WTC11 (cell line): ENCODE measurements around the gene TRIM47. TPM values are rescaled to one million over a fixed set of nuclear protein-coding genes. Genes with fewer than 3 reads are reported as not detected.

ENCODE experiments used
- ATAC-seq: fragments of 200-7000 bp; cut with Tn5 transposase; 2 replicates; pipeline ENCODE4 v1.10.0; 2021; ENCODE audit warnings: mild to moderate bottlenecking, moderate library complexity
- CTCF ChIA-PET: fragments of 300-600 bp; sonication (Branson Sonifier 250); formaldehyde crosslinking; loops from one replicate; lab custom pipeline; 2021; ENCODE audit warnings: antibody characterized with exemption; lab: Charles Lee
- POLR2A ChIA-PET: fragments of 350-600 bp; sonication (Branson Sonifier 250); formaldehyde crosslinking; loops from one replicate; lab custom pipeline; 2021; ENCODE audit warnings: antibody characterized with exemption; lab: Charles Lee
- DNase-seq: peaks from one replicate; pipeline ENCODE4 v3.0.0; 2021; ENCODE audit warnings: low spot score
- H3K27ac Mint-ChIP-seq: 2 replicates; pipeline ENCODE4 v1.8.0; 2021; ENCODE audit warnings: mixed read lengths
- H3K27me3 Mint-ChIP-seq: 2 replicates; pipeline ENCODE4 v1.8.0; 2021; ENCODE audit warnings: low read depth, mild to moderate bottlenecking, moderate library complexity, mixed read lengths
- H3K36me3 Mint-ChIP-seq: 2 replicates; pipeline ENCODE4 v1.8.0; 2021; ENCODE audit warnings: mixed read lengths
- H3K4me1 Mint-ChIP-seq: 2 replicates; pipeline ENCODE4 v1.8.0; 2022; ENCODE audit warnings: mixed read lengths
- H3K4me3 Mint-ChIP-seq: 2 replicates; pipeline ENCODE4 v1.8.0; 2021; ENCODE audit warnings: mild to moderate bottlenecking, moderate library complexity, mixed read lengths
- H3K9me3 Mint-ChIP-seq: 2 replicates; pipeline ENCODE4 v1.8.0; 2021; ENCODE audit warnings: mixed read lengths
- CREB1 ChIP-seq: sonication (generic); formaldehyde crosslinking; IDR thresholded peaks from 2 replicates; pipeline ENCODE4 v1.8.0; 2023; ENCODE audit warnings: mild to moderate bottlenecking, missing genetic modification reagents
- CTCF ChIP-seq: fragments of 200-600 bp; IDR thresholded peaks from 2 replicates; pipeline ENCODE4 v1.8.0; 2022; ENCODE audit warnings: antibody characterized with exemption
- ELF4 ChIP-seq: sonication (generic); formaldehyde crosslinking; IDR thresholded peaks from 2 replicates; pipeline ENCODE4 v1.8.1; 2022; ENCODE audit warnings: low read depth, mild to moderate bottlenecking, moderate library complexity, missing genetic modification reagents
- GABPB1 ChIP-seq: sonication (generic); formaldehyde crosslinking; IDR thresholded peaks from 2 replicates; pipeline ENCODE4 v1.8.1; 2023; ENCODE audit warnings: mild to moderate bottlenecking, missing genetic modification reagents
- IRF1 ChIP-seq: sonication (generic); formaldehyde crosslinking; IDR thresholded peaks from 2 replicates; pipeline ENCODE4 v1.8.0; 2023; ENCODE audit warnings: missing genetic modification reagents
- NFATC4 ChIP-seq: fragments of 250-450 bp; sonication (Bioruptor Pico); IDR thresholded peaks from 2 replicates; pipeline ENCODE4 v1.9.0; 2021; ENCODE audit warnings: mild to moderate bottlenecking
- NR1H2 ChIP-seq: sonication (generic); formaldehyde crosslinking; IDR thresholded peaks from 2 replicates; pipeline ENCODE4 v1.9.0; 2021; ENCODE audit warnings: mild to moderate bottlenecking, moderate library complexity, missing genetic modification reagents
- OVOL2 ChIP-seq: fragments of 250-450 bp; sonication (Bioruptor Pico); IDR thresholded peaks from 2 replicates; pipeline ENCODE4 v1.9.0; 2021; ENCODE audit warnings: mild to moderate bottlenecking, borderline replicate concordance
- PREB ChIP-seq: sonication (generic); formaldehyde crosslinking; IDR thresholded peaks from 2 replicates; pipeline ENCODE4 v1.8.1; 2022; ENCODE audit warnings: mild to moderate bottlenecking, missing genetic modification reagents, moderate library complexity, borderline replicate concordance
- PRRX2 ChIP-seq: fragments of 250-450 bp; sonication (Bioruptor Pico); IDR thresholded peaks from 2 replicates; pipeline ENCODE4 v1.8.0; 2021; ENCODE audit warnings: mild to moderate bottlenecking
- TEAD1 ChIP-seq: sonication (generic); formaldehyde crosslinking; IDR thresholded peaks from 2 replicates; pipeline ENCODE4 v1.8.0; 2022; ENCODE audit warnings: mild to moderate bottlenecking, missing genetic modification reagents
- ZNF396 ChIP-seq: fragments of 250-450 bp; sonication (Bioruptor Pico); IDR thresholded peaks from 2 replicates; pipeline ENCODE4 v1.8.0; 2021; ENCODE audit warnings: mild to moderate bottlenecking, moderate library complexity, borderline replicate concordance
- ZNF671 ChIP-seq: fragments of 250-450 bp; sonication (Bioruptor Pico); IDR thresholded peaks from 2 replicates; pipeline ENCODE4 v1.8.0; 2021; ENCODE audit warnings: mild to moderate bottlenecking
- total RNA-seq: library from RNA; stranded (reverse); gene quantifications from 3 replicates; pipeline ENCODE4 v1.2.3, GENCODE V29; 2021
- TF ChIP-seq, protein P1 (sequence below): sonication (generic); formaldehyde crosslinking; IDR thresholded peaks from 2 replicates; pipeline ENCODE4 v1.8.1; 2022; ENCODE audit warnings: low read depth, mild to moderate bottlenecking, moderate library complexity, missing genetic modification reagents, borderline replicate concordance
- TF ChIP-seq, protein P2 (sequence below): sonication (generic); formaldehyde crosslinking; IDR thresholded peaks from 2 replicates; pipeline ENCODE4 v1.8.0; 2022; ENCODE audit warnings: mild to moderate bottlenecking, missing genetic modification reagents
- TF ChIP-seq, protein P3 (sequence below): sonication (generic); formaldehyde crosslinking; IDR thresholded peaks from 2 replicates; pipeline ENCODE4 v1.8.1; 2023; ENCODE audit warnings: mild to moderate bottlenecking, missing genetic modification reagents, moderate library complexity

The TRIM47 gene
- total RNA-seq, 1 experiment from 2014 or later = 10.0 TPM

DNA sequence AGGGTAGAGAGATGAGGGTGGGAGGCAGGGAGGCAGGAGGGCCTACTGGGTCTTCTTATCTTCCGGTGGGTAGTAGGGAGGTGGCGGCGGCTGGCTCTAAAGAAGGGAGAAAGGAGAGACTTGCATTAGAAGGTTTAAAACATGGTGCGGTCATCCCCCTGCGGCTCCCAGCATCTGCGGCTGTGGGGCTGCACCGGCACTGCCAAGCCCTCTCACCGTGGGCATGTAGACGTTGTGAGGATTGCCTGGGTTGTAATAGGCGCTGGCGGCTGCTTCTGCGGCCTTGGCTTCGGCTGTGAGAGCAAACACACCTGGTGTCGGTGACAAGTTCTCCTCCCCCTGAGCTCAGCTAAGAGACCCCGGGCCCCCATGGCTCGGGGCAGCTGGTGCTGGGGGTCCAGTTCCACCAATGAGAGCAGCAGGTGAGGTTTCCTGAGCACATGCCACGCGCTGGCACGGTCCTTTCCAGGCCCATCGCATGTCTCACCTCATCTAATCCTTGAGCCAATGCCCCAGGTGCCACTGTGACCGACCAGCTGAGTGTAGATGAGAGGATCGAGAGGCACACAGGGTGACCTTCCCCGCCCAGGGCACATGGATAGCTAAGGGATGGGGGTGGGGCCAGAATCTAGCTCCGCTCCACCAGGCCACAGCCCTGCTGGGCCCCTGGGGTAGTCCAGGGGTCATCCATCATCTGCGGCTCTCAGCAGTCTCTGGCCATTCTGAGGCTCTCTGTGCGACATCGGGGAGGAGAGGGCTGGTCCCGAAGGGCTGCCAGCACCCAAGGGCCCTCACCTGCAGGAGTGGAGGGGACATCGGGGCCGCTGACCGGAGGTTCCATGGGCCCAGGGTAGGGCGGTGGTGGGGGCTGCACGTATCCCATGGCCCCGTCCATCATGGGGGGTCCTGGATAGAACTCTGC lies 31.4 kb downstream of the TRIM47 start:
- H3K27ac Mint-ChIP-seq = no peak overlapping the region
- no peak for ATAC-seq
- H3K27me3 Mint-ChIP-seq = no peaks in the 10 kb centered on the region
- H3K4me3 Mint-ChIP-seq = no peak overlapping the region
- H3K4me1 Mint-ChIP-seq = peaks cover 21% of the 10 kb centered on the region
- H3K9me3 Mint-ChIP-seq = no peaks in the 10 kb centered on the region
- CTCF ChIA-PET = interaction anchor here (0.6 to 8.8 kb wide), 11 partner anchors 8 to 132 kb away, joined by 3 to 180 read pairs (median 10); partner anchors contain the start of genes ACOX1, GALK1, MRPL38 and TEN1
- no peak for TF ChIP-seq TEAD1 (CRISPR knock-in tag)
- no peak for TF ChIP-seq ZNF396 (CRISPR knock-in tag)
- no peak for TF ChIP-seq CREB1 (CRISPR knock-in tag)
- TF ChIP-seq IRF1 (CRISPR knock-in tag) = no peak
- TF ChIP-seq ELF4 = no peak
- TF ChIP-seq PREB (CRISPR knock-in tag) = peak; percentile 49; the same call in 1 of the 2 replicates
- TF ChIP-seq GABPB1 (CRISPR knock-in tag) = peak; percentile 72
- TF ChIP-seq NFATC4 (CRISPR knock-in tag) = no peak
- TF ChIP-seq, all 79 proteins: peak for 2
- no peak for DNase-seq
- POLR2A ChIA-PET = interaction anchor here (2.7 kb wide), 1 partner anchor 8 kb away, joined by 12 read pairs; the partner anchor contains the start of gene WBP2
- H3K36me3 Mint-ChIP-seq = peaks cover 32% of the 10 kb centered on the region

- Mint-ChIP-seq H3K4me1 (peaks cover 21% of the 10 kb centered on the region), H3K9me3 (no peaks in the 10 kb centered on the region), H3K4me3 (no peak overlapping the region), H3K27ac (peak overlapping the region; percentile 90)
- no peak for ATAC-seq
- CTCF ChIA-PET = interaction anchor here (0.6 to 8.8 kb wide), 22 partner anchors 9 to 434 kb away, joined by 3 to 180 read pairs (median 6); partner anchors contain the start of genes ACOX1, GALK1, SMIM5 and TEN1
- no peak for DNase-seq
- POLR2A ChIA-PET = interaction anchor here (2.7 kb wide), 1 partner anchor 9 kb away, joined by 12 read pairs; the partner anchor contains the start of gene WBP2
- TF ChIP-seq, protein P1, sequence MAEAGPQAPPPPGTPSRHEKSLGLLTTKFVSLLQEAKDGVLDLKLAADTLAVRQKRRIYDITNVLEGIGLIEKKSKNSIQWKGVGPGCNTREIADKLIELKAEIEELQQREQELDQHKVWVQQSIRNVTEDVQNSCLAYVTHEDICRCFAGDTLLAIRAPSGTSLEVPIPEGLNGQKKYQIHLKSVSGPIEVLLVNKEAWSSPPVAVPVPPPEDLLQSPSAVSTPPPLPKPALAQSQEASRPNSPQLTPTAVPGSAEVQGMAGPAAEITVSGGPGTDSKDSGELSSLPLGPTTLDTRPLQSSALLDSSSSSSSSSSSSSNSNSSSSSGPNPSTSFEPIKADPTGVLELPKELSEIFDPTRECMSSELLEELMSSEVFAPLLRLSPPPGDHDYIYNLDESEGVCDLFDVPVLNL (CRISPR knock-in tag) = no peak
- TF ChIP-seq PRRX2 (no peak), ZNF396 (CRISPR knock-in tag) (no peak), GABPB1 (CRISPR knock-in tag) (no peak), NR1H2 (CRISPR knock-in tag) (no peak), PREB (CRISPR knock-in tag) (no peak), ZNF671 (CRISPR knock-in tag) (no peak), OVOL2 (CRISPR knock-in tag) (no peak), CTCF (no peak)
- TF ChIP-seq, protein P2, sequence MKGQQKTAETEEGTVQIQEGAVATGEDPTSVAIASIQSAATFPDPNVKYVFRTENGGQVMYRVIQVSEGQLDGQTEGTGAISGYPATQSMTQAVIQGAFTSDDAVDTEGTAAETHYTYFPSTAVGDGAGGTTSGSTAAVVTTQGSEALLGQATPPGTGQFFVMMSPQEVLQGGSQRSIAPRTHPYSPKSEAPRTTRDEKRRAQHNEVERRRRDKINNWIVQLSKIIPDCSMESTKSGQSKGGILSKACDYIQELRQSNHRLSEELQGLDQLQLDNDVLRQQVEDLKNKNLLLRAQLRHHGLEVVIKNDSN (CRISPR knock-in tag) = no peak
- TF ChIP-seq, protein P3, sequence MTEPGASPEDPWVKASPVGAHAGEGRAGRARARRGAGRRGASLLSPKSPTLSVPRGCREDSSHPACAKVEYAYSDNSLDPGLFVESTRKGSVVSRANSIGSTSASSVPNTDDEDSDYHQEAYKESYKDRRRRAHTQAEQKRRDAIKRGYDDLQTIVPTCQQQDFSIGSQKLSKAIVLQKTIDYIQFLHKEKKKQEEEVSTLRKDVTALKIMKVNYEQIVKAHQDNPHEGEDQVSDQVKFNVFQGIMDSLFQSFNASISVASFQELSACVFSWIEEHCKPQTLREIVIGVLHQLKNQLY (CRISPR knock-in tag) = no peak
- TF ChIP-seq, all 79 proteins: peak for 0
- H3K36me3 Mint-ChIP-seq = peaks cover 27% of the 10 kb centered on the region
- no peaks in the 10 kb centered on the region for H3K27me3 Mint-ChIP-seq
These were observed 32.3 kb downstream of the TRIM47 start for GRCh38 chr17:75845933-75846691.
